GM06990 (cell line): Measurements from ENCODE around the gene IDH3B.
A peak's percentile ranks its signal among the peaks of the same experiment; 100 is the strongest.
"Not testable (repeated sequence)": the region's sequence is repeated elsewhere in the genome, so short reads cannot be mapped to it uniquely, and the experiment has no call there.

ENCODE experiments used
- DNase-seq: peaks from one replicate; pipeline ENCODE4 v3.0.0-alpha.2; 2011; ENCODE audit not compliant: insufficient read length; ENCODE audit errors: extremely low read depth
- H3K27me3 ChIP-seq: replicated peaks from 2 replicates; pipeline ENCODE4 v1.6.0; 2011; ENCODE audit warnings: low read length; ENCODE audit not compliant: control insufficient read depth, insufficient read depth
- H3K36me3 ChIP-seq: 2 replicates; pipeline ENCODE4 v1.5.1; 2011; ENCODE audit warnings: low read length; ENCODE audit not compliant: control insufficient read depth, insufficient read depth
- H3K4me3 ChIP-seq: replicated peaks from 2 replicates; pipeline ENCODE4 v1.5.1; 2011; ENCODE audit warnings: low read depth, mild to moderate bottlenecking, control low read depth, low read length
- CTCF ChIP-seq: IDR thresholded peaks from 2 replicates; pipeline ENCODE4 v1.5.1; 2011; ENCODE audit warnings: low read length, control low read depth, mild to moderate bottlenecking, inconsistent platforms; ENCODE audit not compliant: insufficient read depth, poor library complexity, severe bottlenecking

Gene IDH3B

GRCh38 chr20:2696646-2697045 lies 32.6 kb upstream of the IDH3B start:
- H3K4me3 ChIP-seq: no peak overlapping the region
- no peak for TF ChIP-seq CTCF
- H3K36me3 ChIP-seq: no peaks in the 10 kb centered on the region
- no peak for DNase-seq
- H3K27me3 ChIP-seq: peaks cover 3% of the 10 kb centered on the region

- DNase-seq, H3K36me3 ChIP-seq, H3K27me3 ChIP-seq, H3K4me3 ChIP-seq: not testable (repeated sequence)
Observed at GRCh38 chr20:2695984-2696525, 32.0 kb upstream of the IDH3B start.

- no peaks in the 10 kb centered on the region for H3K36me3 ChIP-seq
- no peak for DNase-seq
- H3K27me3 ChIP-seq: peaks cover 5% of the 10 kb centered on the region
- no peak overlapping the region for H3K4me3 ChIP-seq
- TF ChIP-seq CTCF: no peak
Observed at GRCh38 chr20:2695206-2695983, 31.4 kb upstream of the IDH3B start.

GRCh38 chr20:2694519-2694918 lies 30.5 kb upstream of the IDH3B start:
- DNase-seq: no peak
- TF ChIP-seq CTCF: no peak
- peaks cover 5% of the 10 kb centered on the region for H3K27me3 ChIP-seq
- no peak overlapping the region for H3K4me3 ChIP-seq
- H3K36me3 ChIP-seq: no peaks in the 10 kb centered on the region

- DNase-seq: no peak
- Histone ChIP-seq H3K36me3 (no peaks in the 10 kb centered on the region), H3K4me3 (no peak overlapping the region), H3K27me3 (peaks cover 5% of the 10 kb centered on the region)
- no peak for TF ChIP-seq CTCF
Observed at GRCh38 chr20:2694008-2694471, 30.0 kb upstream of the IDH3B start.

GRCh38 chr20:2693286-2694007 lies 29.4 kb upstream of the IDH3B start:
- no peak overlapping the region for H3K4me3 ChIP-seq

More at GRCh38 chr20:2693286-2694007, 29.4 kb upstream of the IDH3B start:
- peak; percentile 25 for DNase-seq
- peaks cover 5% of the 10 kb centered on the region for H3K27me3 ChIP-seq
- no peak for TF ChIP-seq CTCF
- no peaks in the 10 kb centered on the region for H3K36me3 ChIP-seq
